Spleen (tissue), 11 donors: ENCODE data around the gene FOXM1. TPM values are rescaled to one million over a fixed set of nuclear protein-coding genes. Genes with fewer than 3 reads are reported as not detected.

Experiments
- DNase-seq: peaks from one replicate; pipeline ENCODE4 v3.0.0-alpha.2; 2020
- H3K27ac ChIP-seq, 8 donors: fragments of 200-600 bp; sonication (generic) in 7 of 8; 1 replicate in 4 of 8; 2 replicates in 4 of 8; pipeline versions ENCODE4 v1.5.0 to v1.8.0; 2016 to 2021; ENCODE audit warnings: inconsistent platforms in 4 of 8, mild to moderate bottlenecking in 4 of 8, moderate library complexity in 1 of 8
- H3K27me3 ChIP-seq, 7 donors: fragments of 200-600 bp; sonication (generic) in 6 of 7; replicated peaks in 1 of 7; 1 replicate in 4 of 7; 2 replicates in 3 of 7; pipeline versions ENCODE4 v1.5.0 to v1.8.0; 2016 to 2021; ENCODE audit warnings: inconsistent platforms in 3 of 7, mild to moderate bottlenecking in 1 of 7
- H3K36me3 ChIP-seq, 6 donors: fragments of 200-600 bp; sonication (generic) in 5 of 6; 1 replicate in 4 of 6; 2 replicates in 2 of 6; pipeline versions ENCODE4 v1.5.0 to v1.8.0; 2016 to 2021; ENCODE audit warnings: inconsistent platforms in 2 of 6
- H3K4me1 ChIP-seq, 6 donors: fragments of 200-600 bp; sonication (generic) in 5 of 6; 1 replicate in 3 of 6; 2 replicates in 3 of 6; pipeline versions ENCODE4 v1.5.0 to v1.8.0; 2016 to 2021; ENCODE audit warnings: inconsistent platforms in 3 of 6
- H3K4me3 ChIP-seq, 8 donors: fragments of 200-600 bp; sonication (generic) in 7 of 8; 1 replicate in 4 of 8; 2 replicates in 4 of 8; pipeline versions ENCODE4 v1.5.0 to v1.8.0; 2016 to 2021; ENCODE audit warnings: inconsistent platforms in 4 of 8, mild to moderate bottlenecking in 4 of 8, moderate library complexity in 2 of 8
- H3K9me3 ChIP-seq, 8 donors: fragments of 200-600 bp; sonication (generic) in 7 of 8; 1 replicate in 4 of 8; 2 replicates in 4 of 8; pipeline versions ENCODE4 v1.5.0 to v1.8.0; 2016 to 2021; ENCODE audit warnings: inconsistent platforms in 4 of 8
- CTCF ChIP-seq, 11 experiments: fragments of 200-600 bp in 7 of 11; fragments of 450-650 bp in 4 of 11; sonication (generic) in 4 of 11; IDR thresholded peaks in 8 of 11; conservative IDR thresholded peaks in 3 of 11; 1 replicate in 7 of 11; 2 replicates in 4 of 11; pipeline versions ENCODE4 v1.4.0 to v1.8.0; 2016 to 2021; ENCODE audit warnings: antibody characterized with exemption in 11 of 11, inconsistent platforms in 4 of 11, mild to moderate bottlenecking in 1 of 11
- POLR2A ChIP-seq, 3 donors: fragments of 450-650 bp; IDR thresholded peaks; one replicate each; pipeline ENCODE4 v1.5.1; 2017; ENCODE audit warnings: antibody characterized with exemption in 3 of 3, mild to moderate bottlenecking in 1 of 3
- POLR2AphosphoS5 ChIP-seq, 3 donors: sonication (generic); formaldehyde crosslinking; IDR thresholded peaks; one replicate each; pipeline ENCODE4 v1.5.1; 2017; ENCODE audit warnings: antibody characterized with exemption in 3 of 3
- WGBS, 5 donors: extraction: QIAGEN DNeasy Blood & Tissue Kit in 3 of 5; methylation state at CpG; one replicate each; pipeline versions ENCODE4 v1.1.5 to v1.1.7; 2013 to 2018; 5-methylcytosine and 5-hydroxymethylcytosine counted together
- intact Hi-C: fragments of 100-400 bp; cut with DNase I; formaldehyde crosslinking; loops from one replicate; pipeline ENCODE4 v1.15.0; 2023; ENCODE audit warnings: low total_unique reads
- polyA plus RNA-seq, 3 donors: library from polyadenylated mRNA; stranded (reverse); fragments of 200-250 nt; gene quantifications; one replicate each; pipeline ENCODE4 v1.2.1, GENCODE V29; 2013
- total RNA-seq, 7 donors: library from RNA; depleted of rRNA in 3 of 7; stranded (reverse); fragments of >200 nt in 3 of 7; fragmentation: NEBNext Ultra II Directional in 4 of 7; extraction: Animal tissue kit (Norgen Biotek cat#: 25700) in 4 of 7; gene quantifications; one replicate each; pipeline versions ENCODE4 v1.1.0 to v1.2.1, GENCODE V29; 2016 to 2021
- donor health status: healthy with polysubstance abuse.
- donor health status: DM: no; HTN: no; CAD: no; lungs with moderate emphysema.
- donor health status: DM: no; HTN: no; CAD: no.
- donor health status: Bipolar disorder and iron deficiency.
- donor health status: healthy.
- donor health status: DM: no; HTN: no; CAD: no.
- donor health status: DM: yes; HTN: yes; CAD: no.

The FOXM1 gene
- total and polyA plus RNA-seq, 10 donors, result 1.8 to 10.2 (median 4.5) TPM

GRCh38 chr12:2853626-2854025 lies 23.3 kb downstream of the FOXM1 start:
- intact Hi-C loops, result no loop called here
- WGBS, 5 donors, result 26 to 33% (median 30%) methylated on average over 11 of the region's 11 CpGs
- TF ChIP-seq POLR2A (IDR thresholded peaks at IDR 0.05), result no peak
- peak; percentile 21 to 64 (median 35) for TF ChIP-seq POLR2AphosphoS5 (IDR thresholded peaks at IDR 0.05)
- peak; percentile 21 to 85 (median 73) for TF ChIP-seq CTCF (IDR thresholded peaks at IDR 0.05 in 8 of 11, conservative IDR thresholded peaks at IDR 0.05 in 3 of 11)
- no peaks in the 10 kb centered on the region for H3K27me3 ChIP-seq
- H3K4me1 ChIP-seq, result peaks cover 0 to 5% (median 0%) of the 10 kb centered on the region in 6 donors
- peak; percentile 87 for DNase-seq
- H3K27ac ChIP-seq, result no peak overlapping the region
- H3K9me3 ChIP-seq, result no peaks in the 10 kb centered on the region
- H3K4me3 ChIP-seq, result no peak overlapping the region
- H3K36me3 ChIP-seq, result peaks cover 0 to 59% (median 7%) of the 10 kb centered on the region in 6 donors

GRCh38 chr12:2851931-2852330 lies 25.0 kb downstream of the FOXM1 start:
- intact Hi-C loops, result no loop called here
- 87 to 95% (median 90%) methylated on average over 3 of the region's 3 CpGs for WGBS, 5 donors

GRCh38 chr12:2845280-2845679 lies 31.7 kb downstream of the FOXM1 start:
- WGBS, 5 donors, result 44 to 66% (median 53%) methylated on average over 3 to 6 of the region's 6 CpGs
- Histone ChIP-seq H3K4me3 (no peak overlapping the region), H3K27ac (peak overlapping the region in 4 of 8 donors; percentile 36 to 66 (median 49)), H3K9me3 (no peaks in the 10 kb centered on the region), H3K27me3 (no peaks in the 10 kb centered on the region), H3K4me1 (peaks cover 0 to 21% (median 7%) of the 10 kb centered on the region in 6 donors), H3K36me3 (peaks cover 0 to 76% (median 2%) of the 10 kb centered on the region in 6 donors)
- TF ChIP-seq POLR2AphosphoS5 (IDR thresholded peaks at IDR 0.05), result peak in 2 of 3 donors; percentile 31 to 73
- TF ChIP-seq POLR2A (IDR thresholded peaks at IDR 0.05), result no peak
- TF ChIP-seq CTCF (IDR thresholded peaks at IDR 0.05 in 8 of 11, conservative IDR thresholded peaks at IDR 0.05 in 3 of 11), result no peak
- no peak for DNase-seq
- intact Hi-C loops, result no loop called here

More at GRCh38 chr12:2851931-2852330, 25.0 kb downstream of the FOXM1 start:
- H3K4me3 ChIP-seq, result no peak overlapping the region
- no peaks in the 10 kb centered on the region for H3K9me3 ChIP-seq
- TF ChIP-seq POLR2AphosphoS5 (IDR thresholded peaks at IDR 0.05) (no peak), CTCF (IDR thresholded peaks at IDR 0.05 in 8 of 11, conservative IDR thresholded peaks at IDR 0.05 in 3 of 11) (no peak), POLR2A (IDR thresholded peaks at IDR 0.05) (no peak)
- H3K36me3 ChIP-seq, result peaks cover 0 to 58% (median 0%) of the 10 kb centered on the region in 6 donors
- H3K27ac ChIP-seq, result no peak overlapping the region
- DNase-seq, result no peak
- H3K4me1 ChIP-seq, result peaks cover 0 to 5% (median 0%) of the 10 kb centered on the region in 6 donors
- no peaks in the 10 kb centered on the region for H3K27me3 ChIP-seq

- Histone ChIP-seq H3K27ac (peak overlapping the region in 4 of 8 donors; percentile 36 to 66 (median 49)), H3K4me3 (no peak overlapping the region), H3K9me3 (no peaks in the 10 kb centered on the region), H3K27me3 (no peaks in the 10 kb centered on the region), H3K36me3 (peaks cover 0 to 78% (median 2%) of the 10 kb centered on the region in 6 donors), H3K4me1 (peaks cover 0 to 21% (median 7%) of the 10 kb centered on the region in 6 donors)
- no peak for DNase-seq
- intact Hi-C loops, result no loop called here
- TF ChIP-seq POLR2A (IDR thresholded peaks at IDR 0.05), result no peak
- no peak for TF ChIP-seq CTCF (IDR thresholded peaks at IDR 0.05 in 8 of 11, conservative IDR thresholded peaks at IDR 0.05 in 3 of 11)
- no peak for TF ChIP-seq POLR2AphosphoS5 (IDR thresholded peaks at IDR 0.05)
- WGBS, 5 donors, result 87 to 93% (median 91%) methylated on average over 9 of the region's 9 CpGs
Measured at GRCh38 chr12:2844786-2845185, 32.2 kb downstream of the FOXM1 start.
